GM08714 (cell line): ENCODE data around the gene CUX1.

Source experiments
- H3K4me3 ChIP-seq: fragments of 200-500 bp; sonication (Bioruptor generic); 2 replicates; pipeline ENCODE4 v1.5.1; 2014; ENCODE audit warnings: mild to moderate bottlenecking, low read length, inconsistent platforms
- ZNF274 ChIP-seq: IDR thresholded peaks from 2 replicates; pipeline ENCODE4 v1.6.1; 2012; ENCODE audit warnings: mild to moderate bottlenecking, low read depth, low read length

The CUX1 gene

GRCh38 chr7:101935521-101936141, 118.2 kb downstream of the CUX1 start:
- TF ChIP-seq ZNF274: no peak
- H3K4me3 ChIP-seq: no peak overlapping the region

DNA sequence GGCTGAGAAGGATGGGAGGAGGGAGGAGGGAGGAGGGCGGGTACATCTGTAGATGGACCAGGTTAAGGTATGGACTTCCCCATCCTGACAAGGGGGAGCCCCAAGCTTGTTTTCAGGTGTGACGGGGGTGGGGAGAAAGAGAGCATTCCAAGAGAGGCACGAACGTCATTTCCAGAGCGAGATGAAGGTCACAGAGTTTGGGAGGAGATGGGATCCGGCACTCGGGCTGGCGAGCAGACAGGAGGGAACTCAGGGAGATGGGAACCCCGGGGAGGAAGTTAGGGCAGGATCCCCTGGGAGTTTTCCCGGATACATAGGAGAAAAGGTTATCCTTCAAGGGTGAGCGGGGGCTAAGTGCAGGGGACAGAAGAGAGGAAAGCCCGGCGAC, 118.8 kb downstream of the CUX1 start:
- no peak for TF ChIP-seq ZNF274
- no peak overlapping the region for H3K4me3 ChIP-seq

GRCh38 chr7:101936611-101937231, 119.3 kb downstream of the CUX1 start:
- no peak overlapping the region for H3K4me3 ChIP-seq
- TF ChIP-seq ZNF274: no peak

- H3K4me3 ChIP-seq: no peak overlapping the region
- no peak for TF ChIP-seq ZNF274
Observed at GRCh38 chr7:101937717-101938514, 120.5 kb downstream of the CUX1 start.

DNA sequence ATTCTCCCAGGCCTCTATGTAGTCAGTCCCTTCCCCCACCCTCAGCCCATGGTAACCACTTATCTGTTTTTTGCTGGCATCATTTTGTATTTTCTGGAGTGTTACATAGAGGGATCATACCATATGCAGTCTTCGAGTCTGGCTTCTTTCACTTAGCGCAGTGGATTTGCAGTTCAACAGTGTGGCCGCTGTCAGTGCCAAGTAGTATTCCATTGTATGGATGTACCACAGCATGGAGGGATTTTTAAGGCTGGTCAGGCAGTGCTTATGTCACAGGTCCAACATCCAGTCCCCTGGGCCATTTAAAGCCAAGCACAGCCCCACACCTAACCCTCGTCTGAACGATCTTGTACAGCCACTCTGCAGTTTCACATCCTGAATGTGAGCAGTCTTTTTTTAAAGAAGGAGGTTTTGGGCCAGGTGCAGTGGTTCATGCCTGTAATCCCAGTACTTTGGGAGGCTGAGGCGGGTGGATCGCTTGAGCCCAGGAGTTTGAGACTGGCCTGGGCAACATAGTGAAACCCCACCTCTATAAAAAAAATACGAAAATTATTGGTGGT, 121.8 kb downstream of the CUX1 start:
- no peak for TF ChIP-seq ZNF274

DNA sequence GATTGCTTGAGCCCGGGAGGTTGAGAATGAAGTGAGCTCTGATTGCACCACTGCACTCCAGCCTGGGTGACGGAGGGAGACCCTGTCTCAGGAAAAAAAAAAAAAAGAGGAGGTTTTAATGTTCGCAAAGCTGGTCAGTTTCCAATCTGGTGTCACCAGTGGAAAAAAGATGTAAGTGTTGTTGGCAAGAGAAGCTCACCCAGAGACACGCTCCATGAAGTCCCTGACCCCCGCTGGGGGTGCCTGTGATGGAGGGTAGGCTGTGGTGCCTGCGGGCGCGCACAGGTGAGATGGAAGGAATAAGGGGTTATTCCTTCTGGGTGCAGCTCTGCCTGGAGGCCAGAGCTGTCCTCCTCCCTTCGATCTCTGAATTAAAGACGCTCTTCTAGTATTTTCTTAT, 122.7 kb downstream of the CUX1 start:
- no peak overlapping the region for H3K4me3 ChIP-seq
- TF ChIP-seq ZNF274: no peak

More for the DNA sequence above, 121.8 kb downstream of the CUX1 start:
- H3K4me3 ChIP-seq: no peak overlapping the region

- H3K4me3 ChIP-seq: no peak overlapping the region
- TF ChIP-seq ZNF274: no peak
Observed at GRCh38 chr7:101940830-101941229, 123.4 kb downstream of the CUX1 start.

GRCh38 chr7:101941481-101942383, 124.3 kb downstream of the CUX1 start:
- no peak overlapping the region for H3K4me3 ChIP-seq

GRCh38 chr7:101942603-101943210, 125.3 kb downstream of the CUX1 start:
- TF ChIP-seq ZNF274: no peak
- no peak overlapping the region for H3K4me3 ChIP-seq

More at GRCh38 chr7:101941481-101942383, 124.3 kb downstream of the CUX1 start:
- TF ChIP-seq ZNF274: no peak

- H3K4me3 ChIP-seq: no peak overlapping the region
- TF ChIP-seq ZNF274: no peak
Observed at GRCh38 chr7:101943306-101943705, 125.9 kb downstream of the CUX1 start.

DNA sequence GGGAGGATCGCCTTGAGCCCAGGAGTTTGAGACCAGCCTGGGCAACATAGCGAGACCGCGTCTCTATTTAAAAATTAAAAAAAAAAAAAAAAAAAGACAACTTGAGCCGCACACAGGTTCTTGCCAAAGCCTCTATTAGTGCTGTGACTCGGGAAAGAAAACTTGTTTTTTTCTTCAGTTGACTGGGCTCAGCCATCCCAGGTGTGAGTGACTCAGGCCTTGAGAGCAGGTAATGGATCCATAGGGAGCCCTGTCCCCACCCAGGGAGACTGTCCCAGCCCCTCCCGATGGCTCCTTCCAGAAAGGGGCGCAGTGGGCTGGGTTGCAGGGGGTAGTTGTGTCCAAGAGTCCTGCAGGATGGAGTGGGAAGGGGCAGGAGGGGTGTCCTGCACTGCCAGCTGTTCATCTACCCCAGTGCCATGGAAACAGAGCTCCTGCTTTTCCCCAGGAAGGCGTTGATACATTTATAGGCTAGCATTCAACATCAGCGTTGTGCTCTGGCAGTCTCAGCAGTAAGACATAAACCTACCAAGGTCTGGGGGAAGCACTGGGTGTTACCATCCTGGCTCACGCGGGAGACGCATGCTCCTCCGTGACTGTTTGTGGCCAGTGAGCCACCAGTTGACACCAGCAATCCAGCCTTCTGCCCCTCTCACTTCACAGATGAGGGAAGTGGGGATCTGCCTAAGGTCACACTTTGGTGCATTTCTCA, 126.6 kb downstream of the CUX1 start:
- no peak overlapping the region for H3K4me3 ChIP-seq
- TF ChIP-seq ZNF274: no peak

- TF ChIP-seq ZNF274: no peak
- no peak overlapping the region for H3K4me3 ChIP-seq
Observed at GRCh38 chr7:101944611-101945010, 127.2 kb downstream of the CUX1 start.
